GM21528 (cell line): ENCODE results near the gene PAN2.
"Not testable (repeated sequence)": the region's sequence is repeated elsewhere in the genome, so short reads cannot be mapped to it uniquely, and the experiment has no call there.

ENCODE experiments used
- ATAC-seq: cut with Tn5 transposase; IDR thresholded peaks from one replicate; pipeline ENCODE4 v1.9.1; 2021; ENCODE audit warnings: mild to moderate bottlenecking, moderate library complexity; ENCODE audit not compliant: unreplicated experiment, low FRiP score

Gene PAN2

GRCh38 chr12:56308714-56309113, 25.1 kb downstream of the PAN2 start:
- ATAC-seq = no peak

GRCh38 chr12:56307221-56307965, 26.4 kb downstream of the PAN2 start:
- no peak for ATAC-seq

- ATAC-seq = no peak
These were observed 28.8 kb downstream of the PAN2 start for GRCh38 chr12:56304872-56305590.

GRCh38 chr12:56304276-56304675, 29.5 kb downstream of the PAN2 start:
- no peak for ATAC-seq

GRCh38 chr12:56300644-56301464, 32.9 kb downstream of the PAN2 start:
- ATAC-seq = no peak

- ATAC-seq = peak; percentile 89
These were observed 33.8 kb downstream of the PAN2 start, which contains the start of gene CS for GRCh38 chr12:56299853-56300643. CS (minus strand) TSS chr12:56300330; CDS start chr12:56300201, 129 bp downstream.

GRCh38 chr12:56299308-56299852, 34.4 kb downstream of the PAN2 start:
- peak; percentile 17 for ATAC-seq

GRCh38 chr12:56298828-56299227, 35.0 kb downstream of the PAN2 start:
- no peak for ATAC-seq

- ATAC-seq = no peak
These were observed 36.4 kb downstream of the PAN2 start for GRCh38 chr12:56297400-56297799.

GRCh38 chr12:56296295-56296694, 37.5 kb downstream of the PAN2 start:
- no peak for ATAC-seq

GRCh38 chr12:56293795-56294194, 40.0 kb downstream of the PAN2 start:
- no peak for ATAC-seq

GRCh38 chr12:56288705-56289387, 45.0 kb downstream of the PAN2 start:
- ATAC-seq = no peak

- ATAC-seq = no peak
These were observed 47.6 kb downstream of the PAN2 start for GRCh38 chr12:56286044-56286830.

- not testable (repeated sequence) for ATAC-seq
These were observed 49.5 kb downstream of the PAN2 start for GRCh38 chr12:56284263-56284662.

GRCh38 chr12:56282579-56282978, 51.2 kb downstream of the PAN2 start:
- ATAC-seq = no peak

- ATAC-seq = no peak
These were observed 51.8 kb downstream of the PAN2 start for GRCh38 chr12:56282030-56282429.

GRCh38 chr12:56280849-56281248, 53.0 kb downstream of the PAN2 start:
- ATAC-seq = no peak

GRCh38 chr12:56278905-56279304, 54.9 kb downstream of the PAN2 start:
- no peak for ATAC-seq

- ATAC-seq = no peak
These were observed 59.5 kb downstream of the PAN2 start for GRCh38 chr12:56274299-56274698.
